Upper lobe of left lung (tissue), 6 donors: ENCODE measurements around the gene FN3K. TPM values are rescaled to one million over a fixed set of nuclear protein-coding genes. Genes with fewer than 3 reads are reported as not detected.
"Not testable (repeated sequence)": the region's sequence is repeated elsewhere in the genome, so short reads cannot be mapped to it uniquely, and the experiment has no call there.

Source experiments
- ATAC-seq, 2 donors: fragments of 200-7000 bp; cut with Tn5 transposase; one replicate each; pipeline ENCODE4 v1.9.1; 2022; ENCODE audit warnings: mild to moderate bottlenecking in 2 of 2, moderate library complexity in 2 of 2; ENCODE audit not compliant: low FRiP score in 2 of 2
- DNase-seq, 2 donors: peaks; one replicate each; pipeline ENCODE4 v3.0.0-alpha.2; 2019 to 2020
- H3K27ac ChIP-seq, 4 donors: fragments of 200-600 bp; sonication (generic); one replicate each; pipeline ENCODE4 v1.5.1; 2016 to 2019
- H3K27me3 ChIP-seq, 4 donors: fragments of 200-600 bp; sonication (generic); one replicate each; pipeline ENCODE4 v1.5.1; 2017 to 2019
- H3K36me3 ChIP-seq, 4 donors: fragments of 200-600 bp; sonication (generic); one replicate each; pipeline ENCODE4 v1.5.1; 2016 to 2019
- H3K4me1 ChIP-seq, 4 donors: fragments of 200-600 bp; sonication (generic); one replicate each; pipeline ENCODE4 v1.5.1; 2018 to 2019
- H3K4me3 ChIP-seq, 4 donors: fragments of 200-600 bp; sonication (generic); one replicate each; pipeline ENCODE4 v1.5.1; 2017 to 2019; ENCODE audit warnings: mild to moderate bottlenecking in 2 of 4, moderate library complexity in 1 of 4
- H3K9me3 ChIP-seq, 4 donors: fragments of 200-600 bp; sonication (generic); one replicate each; pipeline ENCODE4 v1.5.1; 2018 to 2019
- CTCF ChIP-seq, 6 experiments: fragments of 450-650 bp in 4 of 6; fragments of 200-600 bp in 2 of 6; sonication (generic) in 2 of 6; IDR thresholded peaks; one replicate each; pipeline ENCODE4 v1.5.1; 2016 to 2019; ENCODE audit warnings: antibody characterized with exemption in 6 of 6
- EP300 ChIP-seq, 4 donors: sonication (generic); formaldehyde crosslinking; IDR thresholded peaks; one replicate each; pipeline ENCODE4 v1.5.1; 2017; ENCODE audit warnings: antibody characterized with exemption in 4 of 4, control low read depth in 2 of 4
- POLR2A ChIP-seq, 4 donors: fragments of 450-650 bp; IDR thresholded peaks; one replicate each; pipeline ENCODE4 v1.5.1; 2016 to 2017; ENCODE audit warnings: antibody characterized with exemption in 4 of 4, mild to moderate bottlenecking in 2 of 4
- POLR2AphosphoS5 ChIP-seq, 2 donors: sonication (generic); formaldehyde crosslinking; IDR thresholded peaks; one replicate each; pipeline ENCODE4 v1.5.1; 2017; ENCODE audit warnings: antibody characterized with exemption in 2 of 2
- WGBS, 2 donors: methylation state at CpG; one replicate each; pipeline ENCODE4 v1.1.5; 2017 to 2018; 5-methylcytosine and 5-hydroxymethylcytosine counted together
- total RNA-seq, 6 donors: library from RNA; depleted of rRNA in 4 of 6; stranded (reverse); fragments of >200 nt in 4 of 6; gene quantifications; one replicate each; pipeline versions ENCODE4 v1.1.0 to v1.2.1, GENCODE V29; 2016 to 2021
- donor health status: DM: no; HTN: no; CAD: no; lungs with moderate emphysema.
- donor health status: DM: no; HTN: yes; CAD: no; lungs with severe emphysema.

Gene FN3K
- total RNA-seq, 6 donors from 2014 or later: 10.8 to 63.9 (median 30.7) TPM

GRCh38 chr17:82783498-82783897 is 48.1 kb downstream of the FN3K start:
- peaks cover 3 to 10% (median 9%) of the 10 kb centered on the region in 4 donors for H3K4me1 ChIP-seq
- WGBS, 2 donors: 94 to 97% methylated on average over 18 of the region's 18 CpGs

GRCh38 chr17:82785581-82785980 is 50.2 kb downstream of the FN3K start:
- H3K27me3 ChIP-seq, DNase-seq, H3K4me3 ChIP-seq, H3K27ac ChIP-seq, H3K9me3 ChIP-seq, ATAC-seq, H3K4me1 ChIP-seq: not testable (repeated sequence)
- WGBS, 2 donors: 97% methylated on average over 6 of the region's 16 CpGs; no CpG with 5 or more reads in 1 of the 2 donors
- peaks cover 0 to 21% (median 10%) of the 10 kb centered on the region in 4 donors for H3K36me3 ChIP-seq

More at GRCh38 chr17:82783498-82783897, 48.1 kb downstream of the FN3K start:
- Histone ChIP-seq H3K27ac (no peak overlapping the region), H3K9me3 (no peaks in the 10 kb centered on the region), H3K27me3 (no peaks in the 10 kb centered on the region), H3K4me3 (no peak overlapping the region), H3K36me3 (peaks cover 0 to 21% (median 10%) of the 10 kb centered on the region in 4 donors)
- no peak for ATAC-seq
- DNase-seq: no peak
- TF ChIP-seq POLR2AphosphoS5 (IDR thresholded peaks at IDR 0.05): no peak
- no peak for TF ChIP-seq CTCF (IDR thresholded peaks at IDR 0.05)
- TF ChIP-seq EP300 (IDR thresholded peaks at IDR 0.05): no peak
- no peak for TF ChIP-seq POLR2A (IDR thresholded peaks at IDR 0.05)

GRCh38 chr17:82786427-82786826 is 51.0 kb downstream of the FN3K start:
- TF ChIP-seq EP300 (IDR thresholded peaks at IDR 0.05) (no peak), POLR2A (IDR thresholded peaks at IDR 0.05) (no peak), CTCF (IDR thresholded peaks at IDR 0.05) (no peak), POLR2AphosphoS5 (IDR thresholded peaks at IDR 0.05) (no peak)
- peak in 1 of 2 donors; percentile 69 for DNase-seq
- ATAC-seq: no peak
- WGBS, 2 donors: 95 to 100% methylated on average over 6 to 10 of the region's 10 CpGs
- H3K4me3 ChIP-seq: no peak overlapping the region
- H3K4me1 ChIP-seq: peaks cover 3 to 10% (median 9%) of the 10 kb centered on the region in 4 donors
- H3K9me3 ChIP-seq: no peaks in the 10 kb centered on the region
- H3K36me3 ChIP-seq: peaks cover 0 to 23% (median 11%) of the 10 kb centered on the region in 4 donors
- H3K27ac ChIP-seq: no peak overlapping the region
- H3K27me3 ChIP-seq: no peaks in the 10 kb centered on the region

- TF ChIP-seq EP300 (IDR thresholded peaks at IDR 0.05): no peak
- TF ChIP-seq POLR2A (IDR thresholded peaks at IDR 0.05): no peak
- TF ChIP-seq POLR2AphosphoS5 (IDR thresholded peaks at IDR 0.05): no peak
- no peak for TF ChIP-seq CTCF (IDR thresholded peaks at IDR 0.05)
- peak in 1 of 2 donors; percentile 80 for DNase-seq
- peak in 1 of 2 donors; percentile 87 for ATAC-seq
- no peak overlapping the region for H3K4me3 ChIP-seq
- no peaks in the 10 kb centered on the region for H3K27me3 ChIP-seq
- WGBS, 2 donors: 85 to 91% methylated on average over 15 to 27 of the region's 27 CpGs
- peaks cover under 1 to 5% (median 3%) of the 10 kb centered on the region in 4 donors for H3K4me1 ChIP-seq
- H3K27ac ChIP-seq: no peak overlapping the region
- peaks cover 0 to 25% (median 12%) of the 10 kb centered on the region in 4 donors for H3K36me3 ChIP-seq
- H3K9me3 ChIP-seq: no peaks in the 10 kb centered on the region
Measured at GRCh38 chr17:82787081-82787848, 51.9 kb downstream of the FN3K start.

- DNase-seq (peak in 1 of 2 donors; percentile 79), ATAC-seq (no peak)
- Histone ChIP-seq H3K9me3 (no peaks in the 10 kb centered on the region), H3K36me3 (peaks cover 0 to 14% (median 7%) of the 10 kb centered on the region in 4 donors), H3K27me3 (no peaks in the 10 kb centered on the region), H3K4me3 (no peak overlapping the region), H3K4me1 (no peaks in the 10 kb centered on the region), H3K27ac (no peak overlapping the region)
- no peak for TF ChIP-seq POLR2A (IDR thresholded peaks at IDR 0.05)
- no peak for TF ChIP-seq CTCF (IDR thresholded peaks at IDR 0.05)
- no peak for TF ChIP-seq EP300 (IDR thresholded peaks at IDR 0.05)
- TF ChIP-seq POLR2AphosphoS5 (IDR thresholded peaks at IDR 0.05): no peak
- 92 to 94% methylated on average over 16 to 18 of the region's 18 CpGs for WGBS, 2 donors
Measured at GRCh38 chr17:82788206-82789001, 53.0 kb downstream of the FN3K start.
